Small intestine (tissue), 7 donors: ENCODE data around the gene ENPP7. TPM values are rescaled to one million over a fixed set of nuclear protein-coding genes. Genes with fewer than 3 reads are reported as not detected.
A peak's percentile ranks its signal among the peaks of the same experiment; 100 is the strongest.

Source experiments
- DNase-seq, 2 donors: peaks; one replicate each; pipeline versions ENCODE4 v3.0.0 to v3.0.0-alpha.2; 2013
- FAIRE-seq: peaks from 2 replicates; lab custom pipeline; 2012; peaks lifted over from hg19 to GRCh38; lab: Jason Lieb, UNC
- H3K27ac ChIP-seq, 3 donors: one replicate each; pipeline ENCODE4 v1.5.1; 2013; ENCODE audit warnings: low read length in 2 of 3, mild to moderate bottlenecking in 2 of 3, control low read depth in 1 of 3, inconsistent platforms in 1 of 3, low read depth in 1 of 3, moderate library complexity in 1 of 3
- H3K27me3 ChIP-seq, 3 donors: one replicate each; pipeline ENCODE4 v1.6.1; 2013; ENCODE audit warnings: low read length in 3 of 3, inconsistent platforms in 1 of 3; ENCODE audit not compliant: control insufficient read depth in 3 of 3, insufficient read depth in 3 of 3
- H3K36me3 ChIP-seq, 3 donors: one replicate each; pipeline ENCODE4 v1.6.1; 2013; ENCODE audit warnings: low read length in 3 of 3, inconsistent platforms in 1 of 3, low read depth in 1 of 3, mild to moderate bottlenecking in 1 of 3, moderate library complexity in 1 of 3; ENCODE audit not compliant: control insufficient read depth in 3 of 3, insufficient read depth in 2 of 3
- H3K4me1 ChIP-seq, 3 donors: one replicate each; pipeline ENCODE4 v1.6.1; 2013; ENCODE audit warnings: low read length in 2 of 3, inconsistent platforms in 1 of 3, low read depth in 1 of 3, mild to moderate bottlenecking in 1 of 3, moderate library complexity in 1 of 3; ENCODE audit not compliant: control insufficient read depth in 3 of 3, insufficient read depth in 2 of 3
- H3K4me3 ChIP-seq, 3 donors: one replicate each; pipeline ENCODE4 v1.5.1; 2013; ENCODE audit warnings: low read length in 3 of 3, control low read depth in 1 of 3, inconsistent platforms in 1 of 3, low read depth in 1 of 3, mild to moderate bottlenecking in 1 of 3, moderate library complexity in 1 of 3
- H3K9me3 ChIP-seq, 2 donors: one replicate each; pipeline ENCODE4 v1.6.1; 2013; ENCODE audit warnings: low read depth in 1 of 2, low read length in 1 of 2; ENCODE audit not compliant: control insufficient read depth in 2 of 2, insufficient read depth in 1 of 2
- WGBS, 3 donors: extraction: QIAGEN DNeasy Blood & Tissue Kit; methylation state at CpG; one replicate each; pipeline ENCODE4 v1.1.7; 2013; 5-methylcytosine and 5-hydroxymethylcytosine counted together
- polyA plus RNA-seq, 4 donors: library from polyadenylated mRNA; stranded (reverse) in 3 of 4; unstranded in 1 of 4; fragments of 200-250 nt in 3 of 4; fragments of 120-200 nt in 1 of 4; gene quantifications; one replicate each; pipeline versions ENCODE4 v1.2.1 to v1.2.3, GENCODE V29; 2013
- donor health status: healthy with polysubstance abuse.
- donor health status: control.
- donor health status: control.
- donor health status: Bipolar disorder and iron deficiency.
- donor health status: healthy.

The ENPP7 gene
- polyA plus RNA-seq, 4 donors: 15.3 to 197 (median 116) TPM

- Histone ChIP-seq H3K9me3 (peaks cover 0 to 4% of the 10 kb centered on the region in 2 donors), H3K36me3 (peaks cover 0 to 42% (median 0%) of the 10 kb centered on the region in 3 donors), H3K4me3 (no peak overlapping the region), H3K4me1 (peaks cover 0 to 33% (median 2%) of the 10 kb centered on the region in 3 donors), H3K27ac (no peak overlapping the region), H3K27me3 (peaks cover 23 to 64% (median 43%) of the 10 kb centered on the region in 3 donors)
- DNase-seq (no peak), FAIRE-seq (no peak)
- 26 to 39% (median 32%) methylated on average over 43 to 52 of the region's 52 CpGs for WGBS, 3 donors
Observed at GRCh38 chr17:79788989-79789942, 58.5 kb downstream of the ENPP7 start.

- Histone ChIP-seq H3K36me3 (peaks cover 0 to 42% (median 0%) of the 10 kb centered on the region in 3 donors), H3K27me3 (peaks cover 23 to 64% (median 43%) of the 10 kb centered on the region in 3 donors), H3K27ac (no peak overlapping the region), H3K4me3 (no peak overlapping the region), H3K4me1 (peaks cover 0 to 40% (median 2%) of the 10 kb centered on the region in 3 donors), H3K9me3 (peaks cover 0 to 4% of the 10 kb centered on the region in 2 donors)
- peak in 1 of 2 donors; percentile 70 for DNase-seq
- 7 to 12% (median 7%) methylated on average over 46 to 74 of the region's 74 CpGs for WGBS, 3 donors
- FAIRE-seq: no peak
Observed at GRCh38 chr17:79789943-79790804, 59.4 kb downstream of the ENPP7 start.

- DNase-seq: peak in 1 of 2 donors; percentile 55
Observed at GRCh38 chr17:79790805-79791734, 60.3 kb downstream of the ENPP7 start.

GRCh38 chr17:79791735-79792161, 61.0 kb downstream of the ENPP7 start:
- Histone ChIP-seq H3K27me3 (peaks cover 22 to 64% (median 40%) of the 10 kb centered on the region in 3 donors), H3K36me3 (peaks cover 0 to 34% (median 0%) of the 10 kb centered on the region in 3 donors), H3K27ac (no peak overlapping the region), H3K4me3 (no peak overlapping the region), H3K4me1 (peaks cover 2 to 51% (median 5%) of the 10 kb centered on the region in 3 donors), H3K9me3 (peaks cover 0 to 4% of the 10 kb centered on the region in 2 donors)
- FAIRE-seq (no peak), DNase-seq (peak in 1 of 2 donors; percentile 21)
- WGBS, 3 donors: 1 to 6% (median 4%) methylated on average over 26 of the region's 26 CpGs

More at GRCh38 chr17:79790805-79791734, 60.3 kb downstream of the ENPP7 start:
- H3K27ac ChIP-seq: no peak overlapping the region
- H3K27me3 ChIP-seq: peaks cover 23 to 64% (median 41%) of the 10 kb centered on the region in 3 donors
- peaks cover 2 to 47% (median 4%) of the 10 kb centered on the region in 3 donors for H3K4me1 ChIP-seq
- peaks cover 0 to 4% of the 10 kb centered on the region in 2 donors for H3K9me3 ChIP-seq
- no peak for FAIRE-seq
- H3K36me3 ChIP-seq: peaks cover 0 to 40% (median 0%) of the 10 kb centered on the region in 3 donors
- WGBS, 3 donors: 6 to 11% (median 7%) methylated on average over 58 to 68 of the region's 68 CpGs
- no peak overlapping the region for H3K4me3 ChIP-seq

Other genes with a start within 250 kb of the ENPP7 start
- 1 to 10 TPM in 1 of 4 donors, under 1 TPM in 1, not detected in 2; 0.31 to 1.5 TPM for gene RBFOX3, start 119.9 kb upstream of the ENPP7 start, polyA plus RNA-seq
- gene CBX2, start 47.2 kb downstream of the ENPP7 start, polyA plus RNA-seq: 10 to 100 TPM in 1 of 4 donors, 1 to 10 TPM in 2, under 1 TPM in 1; 0.22 to 12.0 (median 2.1) TPM
- gene CBX8, start 66.1 kb downstream of the ENPP7 start, polyA plus RNA-seq: 1 to 10 TPM; 2.7 to 10.0 (median 5.3) TPM
- gene CBX4, start 108.5 kb downstream of the ENPP7 start, polyA plus RNA-seq: 10 to 100 TPM in 2 of 4 donors, 1 to 10 TPM in 2; 5.4 to 50.4 (median 10.7) TPM